SU-DHL-6 (cell line): Measurements from ENCODE around the gene SPDYA.

Experiments used
- CTCF ChIP-seq: fragments of 200-600 bp; sonication (generic); IDR thresholded peaks from one replicate; pipeline ENCODE4 v1.5.1; 2017; ENCODE audit warnings: antibody characterized with exemption, mild to moderate bottlenecking, low read length, moderate library complexity; ENCODE audit not compliant: insufficient read depth, poor library complexity, severe bottlenecking
- EZH2phosphoT487 ChIP-seq: fragments of 200-600 bp; sonication (generic), shearing (Covaris generic); conservative IDR thresholded peaks from 2 replicates; pipeline ENCODE4 v1.6.1; 2018; ENCODE audit warnings: mild to moderate bottlenecking, antibody characterized with exemption, low read length, moderate library complexity, mixed read lengths

GRCh38 chr2:28821295-28821958 is 10.8 kb downstream of the SPDYA start:
- peak; percentile 31 for TF ChIP-seq CTCF
- TF ChIP-seq EZH2phosphoT487, result no peak
